GM19099 (cell line): ENCODE results near the gene YPEL1.

Source experiments
- POLR2A ChIP-seq: IDR thresholded peaks from 3 replicates; pipeline ENCODE4 v1.6.1; 2011; ENCODE audit warnings: low read depth; ENCODE audit not compliant: insufficient read length; ENCODE audit errors: extremely low read depth

Gene YPEL1

DNA sequence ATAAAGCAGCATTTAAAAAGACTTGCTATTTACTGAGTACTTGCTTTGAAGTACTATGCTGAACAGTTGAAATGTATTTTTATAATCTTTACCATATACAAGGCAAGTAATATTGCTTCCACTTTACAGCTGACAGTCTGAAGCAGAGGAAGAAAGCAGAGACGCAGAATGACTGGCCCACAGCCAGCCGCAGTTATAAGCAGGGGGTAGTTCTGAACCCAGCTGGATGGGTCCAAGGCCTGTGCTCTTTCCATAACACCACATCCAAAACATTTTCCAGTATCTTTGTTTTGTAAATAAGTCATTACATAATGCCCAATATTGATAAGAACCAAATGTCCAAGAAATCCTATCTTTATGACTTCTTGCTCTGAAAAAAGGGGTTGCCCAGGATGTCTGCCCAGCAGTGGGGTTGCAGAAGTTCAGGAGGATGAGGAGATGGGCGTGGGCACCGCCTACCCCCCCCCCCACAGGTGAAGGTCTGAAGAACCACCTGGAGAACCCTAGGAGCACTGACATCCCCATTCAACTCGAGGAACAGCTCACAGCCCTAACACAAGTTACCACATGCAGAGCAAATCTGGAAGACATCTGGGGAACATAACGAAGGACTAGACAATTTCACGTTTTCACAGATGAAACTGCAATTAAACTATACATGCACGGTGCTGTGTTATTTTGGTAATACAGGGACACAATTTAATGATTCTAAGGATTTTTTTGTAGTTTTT lies 24.2 kb upstream of the YPEL1 start:
- TF ChIP-seq POLR2A = no peak

GRCh38 chr22:21759093-21759492 lies 23.5 kb upstream of the YPEL1 start:
- no peak for TF ChIP-seq POLR2A

- no peak for TF ChIP-seq POLR2A
Observed at GRCh38 chr22:21758091-21758864, 22.7 kb upstream of the YPEL1 start.

GRCh38 chr22:21755851-21756284 lies 20.3 kb upstream of the YPEL1 start:
- TF ChIP-seq POLR2A = no peak

DNA sequence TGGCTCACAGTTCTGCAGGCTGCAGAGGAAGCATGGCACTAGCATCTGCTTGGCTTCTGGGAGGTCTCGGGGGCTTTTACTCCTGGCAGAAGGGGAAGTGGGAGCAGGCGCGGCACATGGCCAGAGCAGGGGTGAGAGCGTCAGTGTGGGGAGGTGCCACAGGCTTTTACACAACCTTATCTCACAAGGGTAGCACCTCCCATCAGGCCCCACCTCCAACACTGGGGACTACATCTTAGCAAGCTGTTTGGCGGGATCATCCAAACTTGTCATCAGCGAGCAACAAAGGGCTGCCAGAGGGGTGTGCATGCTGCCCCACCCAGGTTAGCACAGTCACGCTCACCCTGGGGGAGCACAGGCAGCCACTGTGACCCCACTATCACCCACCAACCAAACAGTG lies 18.9 kb upstream of the YPEL1 start:
- no peak for TF ChIP-seq POLR2A

GRCh38 chr22:21753374-21754111 lies 17.9 kb upstream of the YPEL1 start:
- no peak for TF ChIP-seq POLR2A

- TF ChIP-seq POLR2A = no peak
Observed at GRCh38 chr22:21752276-21752675, 16.7 kb upstream of the YPEL1 start.

DNA sequence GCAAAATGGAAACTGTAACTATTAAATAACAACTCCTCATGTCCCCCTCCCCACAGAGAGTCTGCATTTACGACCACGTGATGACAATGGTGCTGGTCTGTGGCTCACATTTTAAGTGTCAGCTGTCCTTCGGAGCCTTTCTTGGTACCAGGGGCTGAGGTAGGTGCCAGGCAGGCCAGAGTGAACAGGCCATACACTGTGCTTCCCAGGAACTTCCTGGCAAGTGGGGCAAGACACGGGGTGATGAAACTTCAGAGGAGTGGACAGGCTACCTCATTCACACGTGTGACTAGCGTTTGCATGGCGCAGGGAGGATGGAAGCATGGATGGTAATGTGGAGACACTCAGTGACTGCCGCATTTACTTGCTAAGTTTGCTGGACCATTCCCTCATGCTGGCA lies 10.4 kb upstream of the YPEL1 start:
- no peak for TF ChIP-seq POLR2A

DNA sequence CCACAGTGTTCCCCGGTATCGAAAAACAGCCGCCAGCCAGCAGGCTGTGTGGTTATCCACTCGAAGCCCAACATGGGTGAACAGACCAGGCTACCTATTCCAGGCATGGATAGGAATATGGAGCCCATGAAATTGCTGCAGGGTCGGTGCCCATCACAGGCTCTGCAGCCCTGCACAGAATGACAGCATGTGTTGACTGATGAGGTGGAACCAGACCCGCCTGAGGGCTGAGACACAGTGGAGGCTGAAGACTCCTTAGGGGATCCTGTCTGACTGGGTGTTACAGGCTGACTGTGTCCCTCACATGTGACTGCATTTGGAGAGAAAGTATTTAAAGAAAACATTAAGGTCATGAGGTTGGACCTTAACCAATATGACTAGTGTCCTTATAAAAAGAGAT lies 6.2 kb upstream of the YPEL1 start:
- TF ChIP-seq POLR2A = no peak

GRCh38 chr22:21741059-21741458 lies 5.5 kb upstream of the YPEL1 start:
- no peak for TF ChIP-seq POLR2A

DNA sequence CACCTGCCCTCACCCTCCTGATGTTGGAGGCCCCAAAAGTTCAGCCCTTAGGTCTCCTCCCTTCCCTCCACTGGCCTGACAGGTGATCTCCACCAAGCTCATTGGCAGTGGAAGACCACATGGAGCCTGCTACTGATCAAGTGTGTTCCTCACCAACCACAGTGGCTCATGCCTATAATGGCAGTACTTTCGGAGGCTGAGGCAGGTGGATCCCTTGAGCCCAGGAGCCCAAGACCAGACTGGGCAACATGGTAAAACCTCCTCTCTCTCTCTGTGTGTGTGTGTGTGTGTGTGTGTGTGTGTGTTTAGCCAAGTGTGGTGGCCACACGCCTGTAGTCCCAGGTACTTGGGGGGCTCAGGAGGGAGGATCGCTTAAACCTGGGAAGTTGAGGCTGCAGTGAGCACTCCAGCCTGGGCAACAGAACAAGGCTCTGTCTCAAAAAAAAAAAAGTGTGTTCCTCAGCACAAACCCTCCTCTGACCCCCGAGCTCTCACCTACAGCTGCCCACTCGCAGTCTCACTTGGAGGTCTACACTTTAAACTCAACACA lies 4.3 kb upstream of the YPEL1 start:
- TF ChIP-seq POLR2A = no peak

- no peak for TF ChIP-seq POLR2A
Observed at GRCh38 chr22:21738966-21739365, 3.4 kb upstream of the YPEL1 start.

DNA sequence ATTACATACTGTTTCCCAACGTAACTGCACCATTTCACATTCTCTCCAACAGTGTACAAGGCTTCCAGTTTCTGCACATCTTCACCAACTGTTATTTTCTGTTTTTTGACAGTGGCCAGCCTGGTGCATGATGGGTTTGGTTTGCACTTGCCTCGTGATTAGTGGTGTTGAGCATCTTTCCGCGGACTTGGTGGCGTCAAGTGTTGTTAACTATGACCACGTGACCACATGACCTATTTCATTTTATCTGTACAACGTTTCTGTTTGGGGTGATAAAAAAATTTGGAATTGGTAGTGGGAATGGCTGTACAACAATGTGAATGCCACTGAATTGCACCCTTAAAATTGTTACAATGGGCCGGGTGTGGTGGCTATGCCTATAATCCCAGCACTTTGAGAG lies 2.5 kb upstream of the YPEL1 start:
- no peak for TF ChIP-seq POLR2A

DNA sequence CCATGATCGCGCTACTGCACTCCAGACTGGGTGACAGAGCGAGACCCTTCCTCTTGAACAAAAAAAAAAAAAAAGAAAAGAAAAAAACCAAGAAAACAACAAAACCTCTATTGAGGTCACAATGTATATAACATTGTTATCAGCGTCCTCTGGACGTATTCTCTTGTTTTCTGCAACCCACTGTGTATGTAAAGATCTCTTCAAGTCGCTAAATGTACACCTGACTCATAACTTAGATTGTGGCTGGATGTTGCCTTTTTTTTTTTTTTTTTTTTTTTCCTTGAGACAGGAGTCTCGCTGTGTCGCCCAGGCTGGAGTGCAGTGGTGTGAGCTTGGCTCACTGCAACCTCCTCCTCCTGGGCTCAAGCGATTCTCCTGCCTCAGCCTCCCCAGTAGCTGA lies 1.4 kb upstream of the YPEL1 start:
- TF ChIP-seq POLR2A = no peak

DNA sequence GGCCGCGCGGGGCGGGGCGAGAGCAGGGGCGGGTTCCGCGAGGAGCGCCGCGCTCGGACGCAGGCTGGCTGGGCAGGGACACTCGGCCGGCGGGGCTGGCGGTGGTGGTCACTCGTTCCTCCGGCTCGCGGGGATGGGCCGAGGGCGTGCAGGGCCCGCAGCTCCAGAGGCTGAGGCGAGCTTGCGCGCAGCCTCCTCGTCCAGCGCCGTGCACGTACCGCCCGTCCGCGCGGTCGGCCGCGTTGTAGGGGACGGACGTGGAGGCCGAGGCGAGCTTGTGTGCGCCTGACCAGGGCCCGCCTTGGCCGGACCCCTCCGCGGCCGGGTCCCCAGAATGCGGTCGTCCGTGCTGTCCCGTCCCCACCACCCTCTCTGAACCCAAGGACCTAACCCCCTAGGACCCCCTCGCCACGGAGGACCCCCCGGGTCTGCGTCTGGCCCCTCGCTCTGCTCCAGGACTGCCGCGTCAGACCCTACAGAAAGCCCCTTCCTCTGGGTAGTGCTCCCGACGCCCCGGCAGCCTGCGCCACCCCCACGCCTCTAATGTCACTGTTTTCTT lies 569 bp upstream of the YPEL1 start:
- no peak for TF ChIP-seq POLR2A
